Suprapubic skin (tissue), 4 donors: ENCODE results near the gene LARP4B. TPM values are rescaled to one million over a fixed set of nuclear protein-coding genes. Genes with fewer than 3 reads are reported as not detected.

Experiments used
- DNase-seq, 2 donors: peaks; one replicate each; pipeline ENCODE4 v3.0.0-alpha.2; 2019; ENCODE audit warnings: low spot score in 2 of 2
- H3K27ac ChIP-seq: fragments of 200-600 bp; sonication (generic); one replicate; pipeline ENCODE4 v1.5.1; 2019
- H3K27me3 ChIP-seq: fragments of 200-600 bp; sonication (generic); one replicate; pipeline ENCODE4 v1.5.1; 2019
- H3K36me3 ChIP-seq: fragments of 200-600 bp; sonication (generic); one replicate; pipeline ENCODE4 v1.5.1; 2019
- H3K4me1 ChIP-seq: fragments of 200-600 bp; sonication (generic); one replicate; pipeline ENCODE4 v1.5.1; 2019
- H3K4me3 ChIP-seq: fragments of 200-600 bp; sonication (generic); one replicate; pipeline ENCODE4 v1.5.1; 2019; ENCODE audit warnings: mild to moderate bottlenecking
- H3K9me3 ChIP-seq: fragments of 200-600 bp; sonication (generic); one replicate; pipeline ENCODE4 v1.5.1; 2019
- EP300 ChIP-seq: sonication (generic); formaldehyde crosslinking; IDR thresholded peaks from one replicate; pipeline ENCODE4 v1.6.1; 2017; ENCODE audit warnings: antibody characterized with exemption
- POLR2A ChIP-seq, 2 donors: fragments of 450-650 bp; IDR thresholded peaks; one replicate each; pipeline ENCODE4 v1.6.1; 2017; ENCODE audit warnings: antibody characterized with exemption in 2 of 2, mild to moderate bottlenecking in 2 of 2, moderate library complexity in 2 of 2
- POLR2AphosphoS5 ChIP-seq, 3 donors: sonication (generic); formaldehyde crosslinking; IDR thresholded peaks; one replicate each; pipeline ENCODE4 v1.6.1; 2017; ENCODE audit warnings: antibody characterized with exemption in 3 of 3
- WGBS: methylation state at CpG from one replicate; pipeline ENCODE4 v1.1.5; 2018; 5-methylcytosine and 5-hydroxymethylcytosine counted together
- total RNA-seq, 4 donors: library from RNA; depleted of rRNA; stranded (reverse); fragments of >200 nt; gene quantifications; one replicate each; pipeline ENCODE4 v1.1.0, GENCODE V29; 2016
- TF ChIP-seq, protein P1 (sequence below), 2 donors: fragments of 200-600 bp in 1 of 2; fragments of 450-650 bp in 1 of 2; sonication (generic) in 1 of 2; IDR thresholded peaks; one replicate each; pipeline ENCODE4 v1.5.1; 2016 to 2019; ENCODE audit warnings: antibody characterized with exemption in 2 of 2, mild to moderate bottlenecking in 1 of 2, moderate library complexity in 1 of 2

LARP4B gene
- total RNA-seq, 4 donors from 2014 or later: 53.5 to 100 (median 69.7) TPM

- no peak for TF ChIP-seq POLR2AphosphoS5 (IDR thresholded peaks at IDR 0.05)
- TF ChIP-seq, protein P1, sequence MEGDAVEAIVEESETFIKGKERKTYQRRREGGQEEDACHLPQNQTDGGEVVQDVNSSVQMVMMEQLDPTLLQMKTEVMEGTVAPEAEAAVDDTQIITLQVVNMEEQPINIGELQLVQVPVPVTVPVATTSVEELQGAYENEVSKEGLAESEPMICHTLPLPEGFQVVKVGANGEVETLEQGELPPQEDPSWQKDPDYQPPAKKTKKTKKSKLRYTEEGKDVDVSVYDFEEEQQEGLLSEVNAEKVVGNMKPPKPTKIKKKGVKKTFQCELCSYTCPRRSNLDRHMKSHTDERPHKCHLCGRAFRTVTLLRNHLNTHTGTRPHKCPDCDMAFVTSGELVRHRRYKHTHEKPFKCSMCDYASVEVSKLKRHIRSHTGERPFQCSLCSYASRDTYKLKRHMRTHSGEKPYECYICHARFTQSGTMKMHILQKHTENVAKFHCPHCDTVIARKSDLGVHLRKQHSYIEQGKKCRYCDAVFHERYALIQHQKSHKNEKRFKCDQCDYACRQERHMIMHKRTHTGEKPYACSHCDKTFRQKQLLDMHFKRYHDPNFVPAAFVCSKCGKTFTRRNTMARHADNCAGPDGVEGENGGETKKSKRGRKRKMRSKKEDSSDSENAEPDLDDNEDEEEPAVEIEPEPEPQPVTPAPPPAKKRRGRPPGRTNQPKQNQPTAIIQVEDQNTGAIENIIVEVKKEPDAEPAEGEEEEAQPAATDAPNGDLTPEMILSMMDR (IDR thresholded peaks at IDR 0.05): no peak
- no peak for TF ChIP-seq POLR2A (IDR thresholded peaks at IDR 0.05)
- no peak for TF ChIP-seq EP300
- H3K36me3 ChIP-seq: no peaks in the 10 kb centered on the region
- 88% methylated on average over 15 of the region's 25 CpGs for whole genome bisulfite sequencing
- peaks cover 6% of the 10 kb centered on the region for H3K4me1 ChIP-seq
- peak; percentile 56 to 71 for DNase-seq
- H3K9me3 ChIP-seq: no peaks in the 10 kb centered on the region
- no peak overlapping the region for H3K4me3 ChIP-seq
- H3K27me3 ChIP-seq: peaks cover 4% of the 10 kb centered on the region
- no peak overlapping the region for H3K27ac ChIP-seq
Measured at GRCh38 chr10:790821-791551, 140.5 kb downstream of the LARP4B start.

DNA sequence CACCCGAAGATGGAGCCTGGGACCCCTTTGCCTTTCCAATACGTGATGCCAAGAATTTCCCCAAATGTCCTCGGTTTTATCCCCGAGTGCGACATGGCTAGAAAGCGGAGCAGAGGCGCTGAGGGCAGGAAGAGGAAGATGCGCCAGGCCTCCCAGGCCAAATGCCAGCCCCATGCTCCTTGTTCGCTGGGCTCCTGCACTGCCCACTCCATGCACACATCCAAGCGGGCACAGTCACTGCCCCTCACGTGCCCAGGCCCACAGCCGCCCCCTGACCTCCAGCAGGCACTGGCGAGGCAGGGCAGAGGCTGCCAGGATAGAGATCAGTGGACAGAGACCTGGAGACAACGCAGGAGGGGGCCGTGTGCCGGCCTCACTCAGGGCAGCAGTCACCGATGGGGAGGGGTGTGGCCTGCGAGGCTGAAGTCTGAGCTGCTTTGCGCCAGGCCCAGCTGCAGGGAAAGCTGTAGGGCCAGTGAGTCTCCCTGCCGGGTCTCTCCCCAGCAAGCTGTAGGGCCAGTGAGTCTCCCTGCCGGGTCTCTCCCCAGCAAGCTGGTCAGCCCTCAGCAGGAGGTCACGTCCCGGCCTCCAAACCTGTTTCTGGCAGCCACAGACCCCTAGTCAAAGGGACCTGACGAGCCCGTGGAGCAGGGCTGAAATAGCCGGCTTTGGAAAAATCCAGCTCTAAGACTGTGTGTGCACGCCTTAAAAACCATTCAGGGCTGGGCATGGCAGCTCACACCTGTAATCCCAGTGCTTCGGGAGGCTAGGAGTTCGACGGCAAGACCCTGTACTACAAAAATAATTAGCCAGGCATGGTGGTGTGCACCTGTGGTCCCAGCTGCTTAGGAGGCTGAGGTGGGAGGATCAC, 141.4 kb downstream of the LARP4B start:
- peak; percentile 56 to 67 for DNase-seq
- H3K9me3 ChIP-seq: no peaks in the 10 kb centered on the region
- H3K4me1 ChIP-seq: peaks cover 7% of the 10 kb centered on the region
- no peak overlapping the region for H3K4me3 ChIP-seq
- TF ChIP-seq, protein P1 (IDR thresholded peaks at IDR 0.05): no peak
- no peak for TF ChIP-seq EP300
- no peak for TF ChIP-seq POLR2AphosphoS5 (IDR thresholded peaks at IDR 0.05)
- no peak for TF ChIP-seq POLR2A (IDR thresholded peaks at IDR 0.05)
- 95% methylated on average over 15 of the region's 30 CpGs for WGBS
- no peaks in the 10 kb centered on the region for H3K36me3 ChIP-seq
- peaks cover 11% of the 10 kb centered on the region for H3K27me3 ChIP-seq
- no peak overlapping the region for H3K27ac ChIP-seq

DNA sequence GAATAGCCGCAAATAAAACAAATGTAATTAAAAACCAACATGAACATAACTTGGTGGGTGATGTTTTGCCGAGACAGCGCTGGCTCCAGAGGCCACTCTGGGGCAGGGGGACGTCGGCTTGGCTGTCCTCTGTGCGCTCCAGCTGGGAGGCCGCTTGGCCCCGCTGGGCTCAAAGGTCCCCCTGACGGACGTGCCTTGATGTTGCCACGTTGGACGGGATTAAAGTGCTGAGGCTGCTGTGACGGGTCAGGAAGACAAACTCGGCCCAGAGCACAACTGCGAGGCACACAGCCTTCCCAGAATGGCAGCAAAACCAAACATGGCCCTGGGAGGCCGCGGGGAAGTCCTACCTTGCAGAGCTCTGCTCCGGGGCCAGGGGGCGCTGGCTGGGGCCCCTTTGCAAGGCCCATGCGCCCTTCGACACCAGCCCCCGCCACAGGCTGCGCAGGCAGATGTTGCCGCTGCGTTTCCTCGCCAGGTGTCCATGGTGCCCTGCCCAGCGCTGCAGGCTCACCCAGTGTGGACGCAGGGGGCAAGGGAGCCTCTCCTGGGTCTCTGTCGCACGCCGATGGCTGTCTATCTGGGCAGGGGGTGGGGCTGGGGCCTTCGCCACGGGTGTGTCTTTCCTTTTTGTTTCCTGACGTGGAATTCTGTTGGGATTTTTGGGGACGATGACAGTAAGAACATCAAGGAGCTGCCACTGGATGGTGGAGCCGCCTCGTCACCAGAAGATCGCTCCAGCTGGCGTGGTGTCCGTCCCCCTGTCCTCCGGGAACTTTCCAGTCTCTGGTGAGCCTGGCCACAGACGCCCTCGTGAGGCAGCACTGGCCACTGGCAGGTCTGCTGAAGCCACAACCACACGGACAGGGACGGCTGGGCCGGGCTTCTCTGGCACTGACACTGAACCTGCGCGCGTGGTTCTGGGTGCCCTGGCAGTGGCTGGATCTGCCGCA, 142.4 kb downstream of the LARP4B start:
- H3K4me1 ChIP-seq: peaks cover 16% of the 10 kb centered on the region
- H3K9me3 ChIP-seq: no peaks in the 10 kb centered on the region
- no peaks in the 10 kb centered on the region for H3K36me3 ChIP-seq
- H3K27me3 ChIP-seq: peaks cover 12% of the 10 kb centered on the region
- H3K27ac ChIP-seq: no peak overlapping the region
- 45% methylated on average over 17 of the region's 50 CpGs for WGBS
- peak; percentile 83 to 84 for DNase-seq
- H3K4me3 ChIP-seq: peak overlapping the region; percentile 34
- no peak for TF ChIP-seq POLR2AphosphoS5 (IDR thresholded peaks at IDR 0.05)
- no peak for TF ChIP-seq EP300
- TF ChIP-seq, protein P1 (IDR thresholded peaks at IDR 0.05): peak; percentile 43 to 51

- Histone ChIP-seq H3K27me3 (peaks cover 18% of the 10 kb centered on the region), H3K9me3 (no peaks in the 10 kb centered on the region), H3K36me3 (no peaks in the 10 kb centered on the region), H3K27ac (no peak overlapping the region), H3K4me1 (peaks cover 16% of the 10 kb centered on the region), H3K4me3 (no peak overlapping the region)
- WGBS: 71% methylated on average over 31 of the region's 32 CpGs
- TF ChIP-seq POLR2AphosphoS5 (IDR thresholded peaks at IDR 0.05) (no peak), POLR2A (IDR thresholded peaks at IDR 0.05) (no peak), EP300 (no peak)
- TF ChIP-seq, protein P1 (IDR thresholded peaks at IDR 0.05): no peak
- peak in 1 of 2 donors; percentile 72 for DNase-seq
Measured at GRCh38 chr10:787933-788651, 143.4 kb downstream of the LARP4B start.
